MM.1S (cell line): ENCODE data around the gene TMEM147.

ENCODE experiments used
- DNase-seq: peaks from one replicate; pipeline ENCODE4 v3.0.0-alpha.2; 2015
- H2AFZ ChIP-seq: fragments of 300-600 bp; sonication (generic); 2 replicates; pipeline ENCODE4 v1.6.0; 2016; ENCODE audit warnings: antibody characterized with exemption, low read length
- H3F3A ChIP-seq: fragments of 300-600 bp; sonication (generic); 2 replicates; pipeline ENCODE4 v1.6.1; 2016; ENCODE audit warnings: mild to moderate bottlenecking, antibody characterized with exemption, low read length, moderate library complexity, mixed read lengths; ENCODE audit not compliant: insufficient read depth
- H3K27ac ChIP-seq: fragments of 300-600 bp; sonication (generic); 2 replicates; pipeline ENCODE4 v1.5.1; 2016; ENCODE audit warnings: mild to moderate bottlenecking, low read length
- H3K27me3 ChIP-seq: fragments of 300-600 bp; sonication (generic); replicated peaks from 2 replicates; pipeline ENCODE4 v1.6.0; 2016; ENCODE audit warnings: low read length; ENCODE audit not compliant: insufficient read depth
- H3K36me3 ChIP-seq: fragments of 300-600 bp; sonication (generic); replicated peaks from 2 replicates; pipeline ENCODE4 v1.6.1; 2016; ENCODE audit warnings: mild to moderate bottlenecking, low read length, mixed read lengths; ENCODE audit not compliant: insufficient read depth
- H3K4me1 ChIP-seq: fragments of 300-600 bp; sonication (generic); 2 replicates; pipeline ENCODE4 v1.6.1; 2016; ENCODE audit warnings: low read length, mixed read lengths
- H3K4me2 ChIP-seq: fragments of 300-600 bp; sonication (generic); 2 replicates; pipeline ENCODE4 v1.6.0; 2016; ENCODE audit warnings: low read depth, low read length
- H3K4me3 ChIP-seq: fragments of 300-600 bp; sonication (generic); 2 replicates; pipeline ENCODE4 v1.5.1; 2016; ENCODE audit warnings: low read length, mixed read lengths
- H3K79me2 ChIP-seq: fragments of 300-600 bp; sonication (generic); 2 replicates; pipeline ENCODE4 v1.6.1; 2016; ENCODE audit warnings: mixed run types, low read length, mixed read lengths
- H3K9ac ChIP-seq: fragments of 300-600 bp; sonication (generic); 2 replicates; pipeline ENCODE4 v1.6.1; 2016; ENCODE audit warnings: low read length, mixed read lengths
- H3K9me2 ChIP-seq: fragments of 300-600 bp; sonication (generic); replicated peaks from 2 replicates; pipeline ENCODE4 v1.6.1; 2016; ENCODE audit warnings: mild to moderate bottlenecking, low read length, mixed read lengths; ENCODE audit not compliant: insufficient read depth
- H3K9me3 ChIP-seq: fragments of 300-600 bp; sonication (generic); replicated peaks from 2 replicates; pipeline ENCODE4 v1.6.1; 2016; ENCODE audit warnings: mild to moderate bottlenecking, low read length, mixed read lengths; ENCODE audit not compliant: insufficient read depth
- H4K20me1 ChIP-seq: fragments of 300-600 bp; sonication (generic); 2 replicates; pipeline ENCODE4 v1.6.1; 2016; ENCODE audit warnings: mild to moderate bottlenecking, low read length, moderate library complexity, mixed read lengths; ENCODE audit not compliant: insufficient read depth
- CTCF ChIP-seq: fragments of 300-600 bp; sonication (generic); IDR thresholded peaks from 2 replicates; pipeline ENCODE4 v1.5.1; 2016; ENCODE audit warnings: antibody characterized with exemption, low read length, mixed read lengths
- EZH2 ChIP-seq: fragments of 300-600 bp; sonication (generic); optimal IDR thresholded peaks from 2 replicates; pipeline ENCODE3; 2017; ENCODE audit warnings: low read depth, mild to moderate bottlenecking, antibody characterized with exemption, low read length, mixed read lengths
- EZH2phosphoT487 ChIP-seq: fragments of 300-600 bp; sonication (generic); IDR thresholded peaks from 2 replicates; pipeline ENCODE4 v1.6.1; 2018; ENCODE audit warnings: antibody characterized with exemption, low read length

The TMEM147 gene

GRCh38 chr19:35534803-35535480, 10.5 kb upstream of the TMEM147 start:
- H3F3A ChIP-seq, result no peaks in the 10 kb centered on the region
- H3K4me2 ChIP-seq, result no peak overlapping the region
- H3K9ac ChIP-seq, result no peak overlapping the region
- no peak for DNase-seq
- no peak overlapping the region for H3K4me3 ChIP-seq
- H3K27ac ChIP-seq, result no peak overlapping the region
- H3K9me2 ChIP-seq, result no peaks in the 10 kb centered on the region
- no peaks in the 10 kb centered on the region for H3K4me1 ChIP-seq
- H3K27me3 ChIP-seq, result peaks cover 72% of the 10 kb centered on the region
- H3K36me3 ChIP-seq, result no peaks in the 10 kb centered on the region
- no peaks in the 10 kb centered on the region for H3K9me3 ChIP-seq
- H3K79me2 ChIP-seq, result no peaks in the 10 kb centered on the region
- TF ChIP-seq EZH2phosphoT487, result no peak
- no peak for TF ChIP-seq CTCF
- H4K20me1 ChIP-seq, result no peaks in the 10 kb centered on the region
- H2AFZ ChIP-seq, result no peak overlapping the region

GRCh38 chr19:35539314-35539713, 6.1 kb upstream of the TMEM147 start:
- Histone ChIP-seq H3K4me3 (no peak overlapping the region), H3K79me2 (peaks cover 6% of the 10 kb centered on the region; the same call in 1 of the 2 replicates), H3K9me3 (no peaks in the 10 kb centered on the region), H3K4me1 (peaks cover 1% of the 10 kb centered on the region; the same call in 1 of the 2 replicates), H3K9ac (no peak overlapping the region), H4K20me1 (no peaks in the 10 kb centered on the region), H3K4me2 (no peak overlapping the region), H3K36me3 (no peaks in the 10 kb centered on the region), H2AFZ (no peak overlapping the region), H3K27ac (no peak overlapping the region), H3K9me2 (no peaks in the 10 kb centered on the region), H3K27me3 (peaks cover 29% of the 10 kb centered on the region), H3F3A (no peaks in the 10 kb centered on the region)
- TF ChIP-seq EZH2 (no peak), CTCF (no peak), EZH2phosphoT487 (no peak)
- DNase-seq, result no peak

- Histone ChIP-seq H3K27ac (no peak overlapping the region), H3K27me3 (peaks cover 24% of the 10 kb centered on the region), H2AFZ (no peak overlapping the region), H3K4me3 (no peak overlapping the region), H3K9ac (no peak overlapping the region), H3F3A (no peaks in the 10 kb centered on the region), H3K79me2 (peaks cover 11% of the 10 kb centered on the region), H3K4me1 (peaks cover 5% of the 10 kb centered on the region; the same call in 1 of the 2 replicates), H4K20me1 (no peaks in the 10 kb centered on the region), H3K9me3 (no peaks in the 10 kb centered on the region), H3K4me2 (no peak overlapping the region), H3K9me2 (no peaks in the 10 kb centered on the region), H3K36me3 (no peaks in the 10 kb centered on the region)
- DNase-seq, result no peak
- TF ChIP-seq EZH2, result no peak
Measured at GRCh38 chr19:35539850-35540249, 5.6 kb upstream of the TMEM147 start.

- H3K9me2 ChIP-seq, result no peaks in the 10 kb centered on the region
- no peak overlapping the region for H3K4me2 ChIP-seq
- TF ChIP-seq CTCF, result no peak
- TF ChIP-seq EZH2, result no peak
- no peak for TF ChIP-seq EZH2phosphoT487
- H3F3A ChIP-seq, result no peaks in the 10 kb centered on the region
- H3K9ac ChIP-seq, result no peak overlapping the region
- no peaks in the 10 kb centered on the region for H3K9me3 ChIP-seq
- H4K20me1 ChIP-seq, result no peaks in the 10 kb centered on the region
- peaks cover 5% of the 10 kb centered on the region; the same call in 1 of the 2 replicates for H3K4me1 ChIP-seq
- no peak overlapping the region for H3K27ac ChIP-seq
- no peak overlapping the region for H3K4me3 ChIP-seq
- peaks cover 14% of the 10 kb centered on the region for H3K79me2 ChIP-seq
- peaks cover 20% of the 10 kb centered on the region for H3K27me3 ChIP-seq
- H3K36me3 ChIP-seq, result no peaks in the 10 kb centered on the region
- no peak for DNase-seq
- no peak overlapping the region for H2AFZ ChIP-seq
Measured at GRCh38 chr19:35540356-35540927, 5.0 kb upstream of the TMEM147 start.
